Endothelial cell (in vitro differentiated cells): Measurements from ENCODE around the gene KDM4C. TPM values are rescaled to one million over a fixed set of nuclear protein-coding genes. Genes with fewer than 3 reads are reported as not detected.
A peak's percentile ranks its signal among the peaks of the same experiment; 100 is the strongest.

ENCODE experiments used
- DNase-seq: peaks from one replicate; pipeline ENCODE4 v3.0.0; 2021; ENCODE audit warnings: low spot score
- H3K27ac Mint-ChIP-seq: one replicate; pipeline ENCODE4 v1.8.0; 2021; ENCODE audit warnings: mixed read lengths, inconsistent platforms; ENCODE audit not compliant: unreplicated experiment
- H3K27me3 Mint-ChIP-seq: one replicate; pipeline ENCODE4 v1.8.0; 2021; ENCODE audit warnings: mild to moderate bottlenecking, moderate library complexity, mixed read lengths, inconsistent platforms; ENCODE audit not compliant: unreplicated experiment
- H3K36me3 Mint-ChIP-seq: one replicate; pipeline ENCODE4 v1.8.0; 2021; ENCODE audit warnings: mild to moderate bottlenecking, low read depth, mixed read lengths, inconsistent platforms; ENCODE audit not compliant: unreplicated experiment
- H3K4me1 Mint-ChIP-seq: one replicate; pipeline ENCODE4 v1.8.0; 2021; ENCODE audit warnings: mild to moderate bottlenecking, mixed read lengths, inconsistent platforms; ENCODE audit not compliant: unreplicated experiment
- H3K4me3 Mint-ChIP-seq: one replicate; pipeline ENCODE4 v1.8.0; 2021; ENCODE audit warnings: mild to moderate bottlenecking, mixed read lengths, inconsistent platforms; ENCODE audit not compliant: unreplicated experiment
- H3K9me3 Mint-ChIP-seq: one replicate; pipeline ENCODE4 v1.8.0; 2021; ENCODE audit warnings: mixed read lengths, inconsistent platforms; ENCODE audit not compliant: unreplicated experiment
- total RNA-seq: library from RNA; stranded (reverse); fragmentation: NEBNext Ultra II Directional; extraction: Animal tissue kit (Norgen Biotek cat#: 25700); gene quantifications from one replicate; pipeline ENCODE4 v1.2.1, GENCODE V29; 2021; ENCODE audit not compliant: unreplicated experiment
- TF ChIP-seq, protein P1 (sequence below): fragments of 200-600 bp; sonication (generic); IDR thresholded peaks from one replicate; pipeline ENCODE4 v1.5.0; 2021; ENCODE audit warnings: antibody characterized with exemption; ENCODE audit not compliant: unreplicated experiment

Gene KDM4C
- total RNA-seq, 1 donor from 2014 or later, result 21.0 TPM

DNA sequence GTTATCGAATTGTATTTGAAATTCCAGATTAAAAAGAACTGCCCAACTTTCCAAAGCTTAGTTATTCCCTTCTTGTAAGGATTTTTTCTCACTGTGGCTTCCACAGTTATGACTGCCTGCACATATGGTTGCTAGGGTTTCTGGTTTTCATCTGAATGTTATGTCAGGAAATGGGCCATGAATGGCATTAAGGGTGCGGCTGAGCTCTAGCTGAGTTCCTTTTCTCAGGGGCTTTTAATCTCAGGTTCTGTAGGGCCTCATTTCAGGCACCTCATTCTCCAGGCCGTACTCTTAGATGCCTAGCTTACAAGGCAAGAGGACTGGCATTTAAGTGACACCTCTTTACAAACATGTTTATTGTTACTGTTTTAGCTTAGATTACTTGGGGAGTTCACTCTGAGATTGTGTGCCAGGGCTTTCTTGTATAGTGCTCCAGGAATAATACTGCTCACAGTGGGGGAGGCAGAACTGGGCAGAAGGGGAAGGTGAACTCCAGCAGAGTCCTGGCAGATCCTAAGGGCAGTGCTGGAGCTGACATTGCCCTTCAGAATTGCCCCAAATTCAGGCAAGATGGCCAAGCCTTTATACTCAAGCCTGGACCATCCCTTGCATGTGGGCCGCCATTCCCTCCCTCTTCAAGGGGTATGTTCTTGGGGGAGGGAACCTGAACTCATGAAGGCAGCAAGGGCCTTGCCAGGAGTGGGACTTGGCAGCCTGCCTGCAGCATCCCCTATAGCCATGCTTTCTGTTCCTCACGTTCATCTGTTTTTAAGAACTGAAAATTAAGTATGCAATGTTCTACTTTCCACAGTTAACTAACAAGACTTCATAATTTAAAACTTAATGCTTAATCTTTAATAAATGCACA, 111.5 kb downstream of the KDM4C start:
- Mint-ChIP-seq H3K9me3 (no peaks in the 10 kb centered on the region), H3K27me3 (no peaks in the 10 kb centered on the region), H3K36me3 (peaks cover 1% of the 10 kb centered on the region), H3K4me1 (peaks cover 14% of the 10 kb centered on the region), H3K4me3 (no peak overlapping the region), H3K27ac (no peak overlapping the region)
- TF ChIP-seq, protein P1, sequence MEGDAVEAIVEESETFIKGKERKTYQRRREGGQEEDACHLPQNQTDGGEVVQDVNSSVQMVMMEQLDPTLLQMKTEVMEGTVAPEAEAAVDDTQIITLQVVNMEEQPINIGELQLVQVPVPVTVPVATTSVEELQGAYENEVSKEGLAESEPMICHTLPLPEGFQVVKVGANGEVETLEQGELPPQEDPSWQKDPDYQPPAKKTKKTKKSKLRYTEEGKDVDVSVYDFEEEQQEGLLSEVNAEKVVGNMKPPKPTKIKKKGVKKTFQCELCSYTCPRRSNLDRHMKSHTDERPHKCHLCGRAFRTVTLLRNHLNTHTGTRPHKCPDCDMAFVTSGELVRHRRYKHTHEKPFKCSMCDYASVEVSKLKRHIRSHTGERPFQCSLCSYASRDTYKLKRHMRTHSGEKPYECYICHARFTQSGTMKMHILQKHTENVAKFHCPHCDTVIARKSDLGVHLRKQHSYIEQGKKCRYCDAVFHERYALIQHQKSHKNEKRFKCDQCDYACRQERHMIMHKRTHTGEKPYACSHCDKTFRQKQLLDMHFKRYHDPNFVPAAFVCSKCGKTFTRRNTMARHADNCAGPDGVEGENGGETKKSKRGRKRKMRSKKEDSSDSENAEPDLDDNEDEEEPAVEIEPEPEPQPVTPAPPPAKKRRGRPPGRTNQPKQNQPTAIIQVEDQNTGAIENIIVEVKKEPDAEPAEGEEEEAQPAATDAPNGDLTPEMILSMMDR, result no peak
- no peak for DNase-seq

DNA sequence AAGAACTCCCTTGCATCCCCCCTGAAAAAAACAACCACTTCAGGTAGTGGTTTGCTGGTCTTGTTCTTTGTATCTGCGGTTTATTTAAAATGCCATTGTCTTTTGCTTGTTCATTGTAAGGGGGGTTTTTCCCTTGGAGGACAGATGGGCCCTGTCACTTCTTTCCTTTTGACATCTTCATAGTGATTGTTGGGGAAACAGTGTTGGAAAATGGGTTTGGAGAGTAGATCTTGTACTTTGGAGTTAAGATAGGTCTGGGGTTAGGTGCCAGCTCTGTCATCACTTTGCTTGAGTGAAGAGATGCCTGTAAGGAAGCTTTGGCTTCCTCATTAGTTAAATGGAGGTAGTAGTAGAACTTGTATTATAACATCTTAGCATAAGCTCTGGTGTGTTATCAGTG, 112.4 kb downstream of the KDM4C start:
- no peak for DNase-seq
- H3K4me1 Mint-ChIP-seq, result peaks cover 18% of the 10 kb centered on the region
- H3K27ac Mint-ChIP-seq, result peak overlapping the region; percentile 4
- no peaks in the 10 kb centered on the region for H3K9me3 Mint-ChIP-seq
- H3K4me3 Mint-ChIP-seq, result no peak overlapping the region
- H3K36me3 Mint-ChIP-seq, result no peaks in the 10 kb centered on the region
- H3K27me3 Mint-ChIP-seq, result no peaks in the 10 kb centered on the region
- TF ChIP-seq, protein P1, result no peak

DNA sequence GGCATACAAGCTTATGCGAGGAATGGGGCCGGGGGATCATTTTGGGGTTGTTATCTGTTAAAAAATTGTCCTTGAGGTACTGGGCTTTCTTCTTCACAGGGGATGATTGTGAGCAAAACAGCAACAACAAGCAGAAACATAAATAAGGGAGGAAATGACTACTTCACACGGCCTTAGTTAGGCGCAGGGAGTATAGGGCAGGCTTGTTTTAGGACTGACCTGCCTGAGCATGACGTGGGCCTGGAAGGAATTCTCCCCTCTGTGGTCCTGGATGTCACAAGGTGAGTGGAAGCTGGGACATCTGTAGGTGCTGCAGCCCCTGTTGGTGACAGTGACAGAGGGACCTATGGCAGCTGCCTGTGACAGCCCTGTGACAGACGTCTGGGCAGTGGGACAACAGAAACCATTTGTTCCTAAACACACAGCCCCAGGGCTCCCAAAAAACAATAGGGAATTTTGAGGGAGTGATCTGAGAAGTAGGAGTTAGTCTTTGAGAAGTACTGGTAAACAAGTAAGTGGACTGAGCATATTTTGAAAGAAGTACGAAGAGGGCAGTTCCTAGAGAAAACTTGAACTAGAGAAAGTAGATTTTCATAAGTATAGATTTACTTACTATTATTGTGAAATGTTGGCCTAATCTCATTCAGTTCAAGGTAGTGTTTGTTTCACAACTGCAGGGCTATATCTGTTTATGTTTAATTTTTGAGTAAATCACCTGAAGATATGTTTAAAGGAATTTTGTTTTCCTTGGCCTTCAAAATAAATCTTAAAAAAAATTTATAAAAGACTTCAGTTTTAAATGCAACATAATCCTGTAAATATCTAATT, 113.1 kb downstream of the KDM4C start:
- peaks cover 21% of the 10 kb centered on the region for H3K4me1 Mint-ChIP-seq
- no peak overlapping the region for H3K4me3 Mint-ChIP-seq

DNA sequence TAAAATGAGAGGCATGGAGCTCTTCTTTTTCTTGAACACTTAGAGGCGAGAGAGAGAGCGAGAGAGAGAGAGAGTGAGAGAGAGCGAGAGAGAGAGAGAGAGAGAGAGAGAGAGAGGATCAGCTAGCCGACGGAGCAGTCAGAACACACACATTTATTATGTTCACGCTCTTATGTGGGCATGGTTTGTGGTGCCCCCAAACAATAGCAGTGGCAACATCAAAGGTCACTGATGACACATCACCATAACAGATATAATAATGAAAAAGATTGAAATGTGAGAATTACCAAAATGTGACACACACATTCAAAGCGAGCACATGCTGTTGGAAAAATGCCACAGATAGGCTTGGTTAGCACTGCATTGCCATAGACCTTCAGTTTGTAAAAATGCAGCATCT, 116.1 kb downstream of the KDM4C start:
- Mint-ChIP-seq H3K27me3 (no peaks in the 10 kb centered on the region), H3K27ac (no peak overlapping the region), H3K4me1 (peaks cover 21% of the 10 kb centered on the region), H3K36me3 (no peaks in the 10 kb centered on the region), H3K4me3 (no peak overlapping the region), H3K9me3 (no peaks in the 10 kb centered on the region)
- DNase-seq, result no peak
- TF ChIP-seq, protein P1, result no peak

More for the DNA sequence above, 113.1 kb downstream of the KDM4C start:
- DNase-seq, result no peak
- TF ChIP-seq, protein P1, result no peak
- Mint-ChIP-seq H3K9me3 (no peaks in the 10 kb centered on the region), H3K27me3 (no peaks in the 10 kb centered on the region), H3K27ac (peak overlapping the region; percentile 4), H3K36me3 (no peaks in the 10 kb centered on the region)
